C4-2B (cell line): ENCODE measurements around the gene GNG5.
"Not testable (repeated sequence)": the region's sequence is repeated elsewhere in the genome, so short reads cannot be mapped to it uniquely, and the experiment has no call there.

Experiments
- H3K27ac ChIP-seq: fragments of 450-650 bp; 2 replicates; pipeline ENCODE4 v1.5.1; 2017
- CTCF ChIP-seq: fragments of 450-650 bp; conservative IDR thresholded peaks from 2 replicates; pipeline ENCODE4 v1.5.1; 2017; ENCODE audit warnings: mild to moderate bottlenecking
- ZFX ChIP-seq: fragments of 450-650 bp; IDR thresholded peaks from 2 replicates; pipeline ENCODE4 v1.6.1; 2017

The GNG5 gene

GRCh38 chr1:84510668-84511067 is 4.3 kb upstream of the GNG5 start:
- no peak overlapping the region for H3K27ac ChIP-seq
- TF ChIP-seq CTCF: no peak
- TF ChIP-seq ZFX: no peak

GRCh38 chr1:84510165-84510564 is 3.8 kb upstream of the GNG5 start:
- H3K27ac ChIP-seq: no peak overlapping the region
- no peak for TF ChIP-seq CTCF
- TF ChIP-seq ZFX: no peak

- TF ChIP-seq CTCF: no peak
- no peak for TF ChIP-seq ZFX
- no peak overlapping the region for H3K27ac ChIP-seq
Observed at GRCh38 chr1:84509029-84509428, 2.6 kb upstream of the GNG5 start.

- no peak for TF ChIP-seq CTCF
- TF ChIP-seq ZFX: no peak
Observed at GRCh38 chr1:84508510-84508909, 2.1 kb upstream of the GNG5 start.

GRCh38 chr1:84507887-84508286 is 1.5 kb upstream of the GNG5 start:
- H3K27ac ChIP-seq: not testable (repeated sequence)

More at GRCh38 chr1:84508510-84508909, 2.1 kb upstream of the GNG5 start:
- H3K27ac ChIP-seq: no peak overlapping the region

GRCh38 chr1:84506729-84507453 is 510 bp upstream of the GNG5 start:
- H3K27ac ChIP-seq: peak overlapping the region; percentile 96

GRCh38 chr1:84505493-84506001 is 834 bp downstream of the GNG5 start:
- peak overlapping the region; percentile 96 for H3K27ac ChIP-seq
- TF ChIP-seq ZFX (peak; percentile 71), CTCF (no peak)

More at GRCh38 chr1:84506729-84507453, 510 bp upstream of the GNG5 start:
- no peak for TF ChIP-seq CTCF
- TF ChIP-seq ZFX: no peak
